Activated T-cell treated with anti-CD3 and anti-CD28 coated beads for 48 hours (primary cell): ENCODE data around the gene KBTBD12.

Experiments used
- DNase-seq: peaks from one replicate; pipeline ENCODE4 v3.0.0-alpha.2; 2020; ENCODE audit warnings: low read depth

KBTBD12 gene

GRCh38 chr3:127953091-127954035, 38.3 kb downstream of the KBTBD12 start:
- no peak for DNase-seq

- DNase-seq: no peak
Observed at GRCh38 chr3:127954640-127955039, 39.6 kb downstream of the KBTBD12 start.

- no peak for DNase-seq
Observed at GRCh38 chr3:127955728-127956127, 40.7 kb downstream of the KBTBD12 start.

GRCh38 chr3:127959041-127959440, 44.0 kb downstream of the KBTBD12 start:
- DNase-seq: no peak

- DNase-seq: no peak
Observed at GRCh38 chr3:127959873-127960272, 44.8 kb downstream of the KBTBD12 start.

- no peak for DNase-seq
Observed at GRCh38 chr3:127960421-127960965, 45.5 kb downstream of the KBTBD12 start.

GRCh38 chr3:127961124-127961523, 46.1 kb downstream of the KBTBD12 start:
- DNase-seq: no peak

GRCh38 chr3:127961963-127962362, 46.9 kb downstream of the KBTBD12 start:
- no peak for DNase-seq

- DNase-seq: no peak
Observed at GRCh38 chr3:127962937-127963336, 47.9 kb downstream of the KBTBD12 start.

- DNase-seq: no peak
Observed at GRCh38 chr3:127964053-127964452, 49.0 kb downstream of the KBTBD12 start.

- DNase-seq: no peak
Observed at GRCh38 chr3:127964816-127965215, 49.8 kb downstream of the KBTBD12 start.

GRCh38 chr3:127967316-127967715, 52.3 kb downstream of the KBTBD12 start:
- DNase-seq: no peak

- DNase-seq: no peak
Observed at GRCh38 chr3:127970966-127971592, 56.0 kb downstream of the KBTBD12 start.

GRCh38 chr3:127974226-127974625, 59.2 kb downstream of the KBTBD12 start:
- DNase-seq: no peak

- no peak for DNase-seq
Observed at GRCh38 chr3:127975153-127976029, 60.4 kb downstream of the KBTBD12 start.

GRCh38 chr3:127978636-127979035, 63.6 kb downstream of the KBTBD12 start:
- DNase-seq: no peak

GRCh38 chr3:127979473-127979872, 64.4 kb downstream of the KBTBD12 start:
- no peak for DNase-seq

- no peak for DNase-seq
Observed at GRCh38 chr3:127981097-127981496, 66.1 kb downstream of the KBTBD12 start.

GRCh38 chr3:127982155-127982554, 67.1 kb downstream of the KBTBD12 start:
- no peak for DNase-seq

GRCh38 chr3:127984241-127984975, 69.4 kb downstream of the KBTBD12 start:
- no peak for DNase-seq

- no peak for DNase-seq
Observed at GRCh38 chr3:127985216-127985615, 70.2 kb downstream of the KBTBD12 start.
